NCI-H1048 (cell line): ENCODE data around the gene SPRED1.

Experiments used
- DNase-seq: peaks from one replicate; lab custom pipeline; 2025; lab: John Stamatoyannopoulos, UW

The SPRED1 gene

GRCh38 chr15:38362355-38362754, 109.7 kb downstream of the SPRED1 start:
- DNase-seq: no peak

DNA sequence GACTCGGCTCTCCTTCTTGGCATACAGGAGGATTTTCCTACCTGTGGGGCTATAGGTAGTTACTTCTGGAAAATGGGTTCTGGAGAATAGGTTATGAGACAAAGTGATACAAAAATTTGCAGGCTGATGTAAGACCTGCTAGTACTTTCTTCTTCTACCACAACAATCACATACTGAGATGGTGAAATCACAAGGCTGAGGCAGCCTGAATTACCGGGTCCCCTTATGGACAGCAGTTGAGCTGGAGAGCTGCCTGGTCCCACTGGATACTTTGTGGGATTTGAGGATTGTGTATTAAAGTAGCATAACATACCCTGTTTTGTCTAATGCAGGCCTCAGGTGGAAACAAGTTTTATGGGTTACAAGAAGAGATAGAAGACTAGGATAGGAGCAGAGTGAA, 114.8 kb downstream of the SPRED1 start:
- DNase-seq: no peak

- DNase-seq: no peak
Measured at GRCh38 chr15:38369936-38370478, 117.4 kb downstream of the SPRED1 start.

- DNase-seq: no peak
Measured at GRCh38 chr15:38373016-38373415, 120.4 kb downstream of the SPRED1 start.

DNA sequence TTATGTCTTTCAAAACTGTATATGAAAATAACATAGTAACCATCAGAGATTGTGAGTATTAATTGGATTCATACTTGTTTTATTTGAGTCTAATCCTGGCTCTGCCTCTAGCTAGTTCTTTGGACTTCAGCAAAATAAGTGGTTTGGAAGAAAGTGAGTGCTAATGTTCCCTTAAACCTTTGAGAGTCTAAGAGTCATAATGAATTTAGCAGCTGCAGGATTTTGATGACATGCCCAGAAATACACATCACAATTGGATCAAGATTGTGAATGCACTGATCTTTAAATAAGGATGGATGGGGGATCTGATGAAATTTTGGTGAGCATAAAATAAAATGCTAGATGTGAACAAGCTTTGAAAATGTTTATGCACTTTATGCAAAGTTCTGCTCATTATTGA, 121.4 kb downstream of the SPRED1 start:
- DNase-seq: no peak

- DNase-seq: no peak
Measured at GRCh38 chr15:38374556-38374955, 121.9 kb downstream of the SPRED1 start.

GRCh38 chr15:38376081-38376480, 123.4 kb downstream of the SPRED1 start:
- DNase-seq: no peak

DNA sequence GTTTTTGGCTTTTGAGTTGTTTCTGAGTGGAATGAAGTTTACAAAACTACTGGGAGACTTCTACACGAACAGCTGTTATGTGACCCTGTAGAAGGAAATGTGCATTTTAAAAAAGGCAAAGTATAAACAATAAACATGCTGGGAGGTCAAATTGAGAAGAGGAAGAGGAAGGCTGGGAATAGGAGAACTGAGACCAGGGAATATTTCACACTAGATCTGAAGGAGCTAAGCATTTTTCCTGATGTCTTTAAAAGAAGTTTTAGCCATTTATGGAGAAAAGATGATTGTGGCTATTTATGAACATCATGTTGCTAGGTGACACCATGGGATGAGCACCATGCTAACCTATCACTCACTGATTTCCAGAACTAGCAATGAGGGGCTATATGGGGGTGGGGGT, 125.0 kb downstream of the SPRED1 start:
- no peak for DNase-seq

DNA sequence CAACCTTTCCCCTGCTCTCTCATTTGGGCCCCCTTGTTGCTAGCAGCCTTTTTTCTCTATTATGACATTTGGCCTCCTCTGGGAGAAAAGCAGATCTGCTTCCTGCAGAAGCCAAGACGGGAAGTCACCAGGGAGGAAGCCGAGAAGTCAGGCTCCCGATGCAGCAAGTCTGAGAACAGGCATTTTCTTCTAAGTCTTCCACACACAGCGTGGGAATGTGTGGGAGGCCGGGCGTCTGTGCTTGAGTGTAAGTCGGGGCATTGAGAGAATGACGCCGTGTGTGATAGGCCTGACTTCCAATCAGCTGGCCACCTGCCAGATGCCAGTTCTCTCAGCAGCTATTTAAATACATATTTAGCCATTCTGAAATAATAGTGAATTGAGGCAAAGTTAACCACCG, 125.5 kb downstream of the SPRED1 start:
- DNase-seq: no peak

DNA sequence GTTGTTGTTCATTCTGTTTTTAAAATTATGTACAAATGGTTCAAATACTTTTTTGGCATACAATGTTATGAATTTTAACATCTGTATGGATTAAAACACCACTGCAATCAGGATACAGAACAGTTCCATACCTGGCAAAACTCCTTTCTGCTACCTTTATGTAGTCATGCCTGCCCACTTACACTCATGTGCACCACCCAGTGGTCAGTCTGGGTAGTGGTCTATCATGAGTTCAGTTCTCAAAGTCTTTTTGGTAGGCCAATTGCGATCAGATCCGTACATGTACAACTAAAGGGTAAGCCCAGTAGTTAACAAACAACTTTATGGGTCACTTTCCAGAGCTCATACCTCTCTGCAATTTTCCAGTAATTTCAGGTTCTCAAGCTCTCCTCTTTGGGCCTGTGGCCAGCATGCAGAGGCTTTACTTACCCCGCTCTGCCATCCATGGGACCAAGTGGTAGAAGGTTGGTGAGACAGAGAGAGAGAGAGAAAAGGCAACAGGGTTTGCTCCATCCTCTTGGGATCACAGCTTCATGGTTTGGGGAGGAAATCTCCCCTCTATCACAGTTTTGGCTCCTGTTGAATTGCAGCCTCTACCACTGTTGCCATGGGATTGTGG, 137.4 kb downstream of the SPRED1 start:
- peak; percentile 13 for DNase-seq

GRCh38 chr15:38391191-38391590, 138.6 kb downstream of the SPRED1 start:
- no peak for DNase-seq

DNA sequence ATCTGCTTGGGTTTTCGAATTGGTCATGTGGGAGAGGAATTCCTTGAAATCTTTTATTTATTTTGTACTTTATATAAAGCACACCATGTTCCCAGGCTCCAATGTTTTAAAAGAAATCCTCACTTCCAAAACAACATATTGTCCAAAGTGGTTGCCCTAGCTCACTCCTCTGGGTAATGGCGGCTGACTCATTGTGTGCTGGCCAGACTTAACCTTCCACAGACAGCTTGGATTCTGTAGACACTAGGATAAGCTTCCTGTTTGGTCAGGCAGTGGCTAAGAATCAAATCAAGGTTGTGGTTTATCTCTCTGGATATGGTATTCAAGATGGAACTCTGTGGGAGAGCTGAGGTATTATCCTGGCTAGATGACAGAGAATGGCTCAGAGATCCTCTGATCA, 145.5 kb downstream of the SPRED1 start:
- no peak for DNase-seq

- DNase-seq: no peak
Measured at GRCh38 chr15:38401106-38401505, 148.5 kb downstream of the SPRED1 start.

DNA sequence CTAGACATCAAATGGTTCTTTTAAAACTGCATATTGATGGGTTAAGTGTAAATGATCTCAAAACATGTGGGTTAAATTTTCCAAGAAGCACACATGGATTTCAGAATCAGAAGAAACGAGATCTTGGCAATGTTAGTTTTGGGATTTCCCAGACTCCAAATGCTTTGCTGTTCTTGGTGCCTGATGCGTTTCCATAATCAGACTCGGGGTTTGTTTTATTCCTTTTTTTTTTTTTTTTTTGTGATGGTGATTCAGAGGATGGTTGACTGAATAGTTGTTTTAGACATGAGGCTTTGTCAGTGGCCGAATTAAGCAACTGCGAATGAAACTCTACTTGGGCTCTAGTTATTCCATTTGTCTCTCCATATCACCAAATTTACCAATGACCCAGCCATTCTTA, 149.1 kb downstream of the SPRED1 start:
- no peak for DNase-seq

- DNase-seq: no peak
Measured at GRCh38 chr15:38406436-38406835, 153.8 kb downstream of the SPRED1 start.
